Fibroblast of lung (primary cell): Measurements from ENCODE around the gene CATSPER1. TPM values are rescaled to one million over a fixed set of nuclear protein-coding genes. Genes with fewer than 3 reads are reported as not detected.

Experiments used
- DNase-seq, 2 donors: peaks; one replicate each; pipeline versions ENCODE4 v3.0.0 to v3.0.0-alpha.2; 2010; ENCODE audit warnings: low read depth in 2 of 2
- H2AFZ ChIP-seq: 2 replicates; pipeline ENCODE4 v1.5.1; 2012; ENCODE audit warnings: low read length, control low read depth, inconsistent platforms
- H3K27ac ChIP-seq: 2 replicates; pipeline ENCODE4 v1.5.1; 2011; ENCODE audit warnings: low read length, control low read depth; ENCODE audit not compliant: insufficient read depth
- H3K27me3 ChIP-seq: 2 replicates; pipeline ENCODE4 v1.5.1; 2011; ENCODE audit warnings: mild to moderate bottlenecking, low read length; ENCODE audit not compliant: control insufficient read depth, insufficient read depth
- H3K36me3 ChIP-seq: 2 replicates; pipeline ENCODE4 v1.5.1; 2011; ENCODE audit warnings: low read length; ENCODE audit not compliant: control insufficient read depth, insufficient read depth
- H3K4me1 ChIP-seq: 2 replicates; pipeline ENCODE4 v1.5.1; 2011; ENCODE audit warnings: low read length; ENCODE audit not compliant: control insufficient read depth, insufficient read depth; ENCODE audit errors: extremely low read depth
- H3K4me2 ChIP-seq: 2 replicates; pipeline ENCODE4 v1.5.1; 2011; ENCODE audit warnings: low read length, control low read depth; ENCODE audit not compliant: insufficient read depth; ENCODE audit errors: extremely low read depth
- H3K4me3 ChIP-seq, 4 experiments: fragments of 200-600 bp in 1 of 4; sonication (generic) in 1 of 4; replicated peaks in 1 of 4; 2 replicates each; pipeline ENCODE4 v1.5.1; 2011 to 2016; ENCODE audit warnings: low read length in 4 of 4, low read depth in 3 of 4, mild to moderate bottlenecking in 3 of 4, control low read depth in 2 of 4, inconsistent platforms in 1 of 4, mixed read lengths in 1 of 4; ENCODE audit not compliant: insufficient read depth in 1 of 4; ENCODE audit errors: control extremely low read depth in 1 of 4
- H3K79me2 ChIP-seq: 2 replicates; pipeline ENCODE4 v1.5.1; 2012; ENCODE audit warnings: mild to moderate bottlenecking, low read length, inconsistent platforms; ENCODE audit not compliant: control insufficient read depth, insufficient read depth
- H3K9ac ChIP-seq: 2 replicates; pipeline ENCODE4 v1.5.1; 2011; ENCODE audit warnings: mild to moderate bottlenecking, low read length, control low read depth; ENCODE audit not compliant: insufficient read depth
- H3K9me3 ChIP-seq: 2 replicates; pipeline ENCODE4 v1.5.1; 2012; ENCODE audit warnings: low read depth, low read length; ENCODE audit not compliant: control insufficient read depth, insufficient read depth
- H4K20me1 ChIP-seq: 2 replicates; pipeline ENCODE4 v1.5.1; 2011; ENCODE audit warnings: low read length; ENCODE audit not compliant: control insufficient read depth, insufficient read depth; ENCODE audit errors: extremely low read depth
- CTCF ChIP-seq, 2 donors: IDR thresholded peaks in 1 of 2; conservative IDR thresholded peaks in 1 of 2; 1 replicate in 1 of 2; 2 replicates in 1 of 2; pipeline ENCODE4 v1.5.1; 2011 to 2012; ENCODE audit warnings: low read length in 2 of 2, control low read depth in 1 of 2, inconsistent platforms in 1 of 2, low read depth in 1 of 2, mild to moderate bottlenecking in 1 of 2
- EZH2 ChIP-seq: IDR thresholded peaks from 2 replicates; pipeline ENCODE4 v1.5.1; 2012; ENCODE audit warnings: low read length, control low read depth, mild to moderate bottlenecking; ENCODE audit errors: missing control alignments
- polyA plus RNA-seq, 2 donors: library from polyadenylated mRNA; depleted of rRNA in 1 of 2; stranded (reverse) in 1 of 2; unstranded in 1 of 2; fragments of >200 nt; gene quantifications; 2 replicates each; pipeline ENCODE4 v1.2.1, GENCODE V29; 2011 to 2012; ENCODE audit warnings: missing spikeins in 1 of 2
- total RNA-seq: library from RNA; depleted of rRNA; stranded (reverse); fragments of >200 nt; gene quantifications from 2 replicates; pipeline ENCODE4 v1.2.1, GENCODE V29; 2014

The CATSPER1 gene
- total and polyA plus RNA-seq, 2 donors (not counting 1 experiment from before 2014, with no cell fraction given), result not detected

DNA sequence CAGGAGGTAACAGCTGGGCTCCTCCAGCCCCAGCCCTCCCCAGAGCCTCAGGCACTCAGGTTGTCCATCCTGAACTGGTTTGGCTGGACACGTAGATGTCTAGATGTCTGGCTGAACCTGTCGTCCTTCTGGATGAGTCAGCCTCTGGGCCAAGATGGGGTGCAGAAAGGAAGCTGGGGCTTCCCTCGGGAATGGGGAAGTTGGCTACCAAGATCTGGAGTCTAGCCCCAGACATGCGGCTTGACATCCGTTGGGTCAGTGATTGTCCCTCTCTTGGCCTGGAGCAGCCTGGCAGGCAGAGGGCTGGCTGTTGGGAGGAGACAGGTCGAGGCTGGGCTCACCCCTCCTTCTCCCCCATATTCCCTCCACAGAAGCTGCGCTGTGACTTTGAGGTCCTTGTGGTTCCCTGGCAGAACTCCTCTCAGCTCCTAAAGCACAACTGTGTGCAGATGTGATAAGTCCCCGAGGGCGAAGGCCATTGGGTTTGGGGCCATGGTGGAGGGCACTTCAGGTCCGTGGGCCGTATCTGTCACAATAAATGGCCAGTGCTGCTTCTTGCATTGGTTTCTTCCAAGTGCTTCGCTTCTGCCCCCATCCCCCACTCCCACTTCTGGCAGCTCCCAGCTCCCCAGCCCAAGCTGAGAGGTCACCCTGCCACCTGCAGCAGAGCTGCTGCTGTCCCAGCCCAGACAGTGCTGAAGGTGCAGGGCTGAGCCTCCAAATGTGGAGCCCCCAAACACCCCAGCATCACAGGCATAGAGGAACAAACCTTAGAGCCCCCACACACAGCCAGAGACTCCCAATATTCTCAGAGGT lies 13.1 kb downstream of the CATSPER1 start:
- no peak overlapping the region for H3K27ac ChIP-seq
- no peaks in the 10 kb centered on the region for H3K79me2 ChIP-seq
- H3K9ac ChIP-seq, result no peak overlapping the region
- H3K27me3 ChIP-seq, result peaks cover 7% of the 10 kb centered on the region
- no peak overlapping the region for H3K4me3 ChIP-seq
- H3K4me2 ChIP-seq, result no peak overlapping the region
- H3K4me1 ChIP-seq, result peaks cover 3% of the 10 kb centered on the region
- no peaks in the 10 kb centered on the region for H3K9me3 ChIP-seq
- no peak for DNase-seq
- H2AFZ ChIP-seq, result no peak overlapping the region
- H4K20me1 ChIP-seq, result no peaks in the 10 kb centered on the region
- no peaks in the 10 kb centered on the region for H3K36me3 ChIP-seq
- no peak for TF ChIP-seq EZH2
- no peak for TF ChIP-seq CTCF (conservative IDR thresholded peaks at IDR 0.05 in 1 of 2, IDR thresholded peaks at IDR 0.05 in 1 of 2; ENCODE audit: low read depth in 1 of 2, low read length in 2 of 2)

DNA sequence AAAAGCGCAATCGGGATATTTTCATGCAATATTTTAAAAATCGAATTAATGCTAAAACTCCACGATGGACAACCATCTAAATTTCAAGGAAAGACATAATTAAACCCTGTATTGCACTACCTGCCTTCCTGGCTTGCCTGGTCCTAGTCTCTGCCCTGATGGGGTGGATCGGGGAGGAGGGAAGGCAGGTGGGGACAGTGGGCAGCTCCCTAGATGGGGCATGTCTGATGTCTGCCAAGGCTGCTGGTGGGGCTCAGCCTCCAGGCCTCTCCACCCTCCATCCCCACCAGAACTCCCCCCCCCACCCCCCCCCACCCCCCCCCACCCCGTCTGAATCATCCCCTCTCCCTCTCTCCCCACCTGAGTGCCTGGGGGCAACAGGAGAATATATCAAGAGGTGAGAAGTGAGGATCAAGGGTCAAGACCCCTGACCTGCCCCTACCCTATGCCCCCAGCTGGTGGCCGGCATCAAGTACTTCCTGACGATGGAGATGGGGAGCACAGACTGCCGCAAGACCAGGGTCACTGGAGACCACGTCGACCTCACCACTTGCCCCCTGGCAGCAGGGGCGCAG lies 13.8 kb downstream of the CATSPER1 start:
- no peak overlapping the region for H3K4me3 ChIP-seq
- peaks cover 3% of the 10 kb centered on the region for H3K4me1 ChIP-seq
- no peak overlapping the region for H2AFZ ChIP-seq
- no peak overlapping the region for H3K27ac ChIP-seq
- no peak overlapping the region for H3K9ac ChIP-seq
- H4K20me1 ChIP-seq, result no peaks in the 10 kb centered on the region
- no peaks in the 10 kb centered on the region for H3K9me3 ChIP-seq
- peaks cover 7% of the 10 kb centered on the region for H3K27me3 ChIP-seq
- H3K79me2 ChIP-seq, result no peaks in the 10 kb centered on the region
- H3K36me3 ChIP-seq, result no peaks in the 10 kb centered on the region
- no peak overlapping the region for H3K4me2 ChIP-seq
- no peak for DNase-seq
- no peak for TF ChIP-seq EZH2
- no peak for TF ChIP-seq CTCF (conservative IDR thresholded peaks at IDR 0.05 in 1 of 2, IDR thresholded peaks at IDR 0.05 in 1 of 2; ENCODE audit: low read depth in 1 of 2, low read length in 2 of 2)

DNA sequence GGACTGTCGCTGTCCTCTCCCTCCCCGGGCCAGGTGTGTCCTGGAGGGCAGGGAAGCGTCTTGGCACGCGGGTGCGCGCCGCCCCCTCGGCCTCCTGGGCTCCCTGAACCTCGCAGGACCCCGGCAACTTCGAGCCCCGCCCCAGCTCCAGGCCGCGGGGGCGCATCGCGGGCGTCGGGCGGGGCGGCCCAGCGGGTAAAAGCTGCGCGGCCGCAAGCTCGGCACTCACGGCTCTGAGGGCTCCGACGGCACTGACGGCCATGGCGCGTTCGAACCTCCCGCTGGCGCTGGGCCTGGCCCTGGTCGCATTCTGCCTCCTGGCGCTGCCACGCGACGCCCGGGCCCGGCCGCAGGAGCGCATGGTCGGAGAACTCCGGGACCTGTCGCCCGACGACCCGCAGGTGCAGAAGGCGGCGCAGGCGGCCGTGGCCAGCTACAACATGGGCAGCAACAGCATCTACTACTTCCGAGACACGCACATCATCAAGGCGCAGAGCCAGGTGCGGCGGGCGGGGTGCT lies 14.4 kb downstream of the CATSPER1 start, which contains the start of gene CST6:
Gene CST6, plus strand, starts transcription at position 224 of the 519 bp plus-strand sequence. Its CDS starts 37 bp downstream, at position 261.
- Histone ChIP-seq H3K36me3 (no peaks in the 10 kb centered on the region), H3K4me1 (peaks cover 3% of the 10 kb centered on the region), H3K79me2 (no peaks in the 10 kb centered on the region), H3K27ac (no peak within 1 kb of the TSS), H2AFZ (no peak within 1 kb of the TSS), H3K27me3 (peaks cover 7% of the 10 kb centered on the region), H3K4me2 (no peak within 1 kb of the TSS), H3K9me3 (no peaks in the 10 kb centered on the region), H3K4me3 (no peak within 1 kb of the TSS), H4K20me1 (no peaks in the 10 kb centered on the region), H3K9ac (no peak within 1 kb of the TSS)
- TF ChIP-seq EZH2 (peak; percentile 85), CTCF (conservative IDR thresholded peaks at IDR 0.05 in 1 of 2, IDR thresholded peaks at IDR 0.05 in 1 of 2; ENCODE audit: low read depth in 1 of 2, low read length in 2 of 2) (no peak)
- no peak for DNase-seq
